ENCODE data around the gene SEC61B.

SEC61B gene

GRCh38 chr9:99221621-99222415, at the start of gene SEC61B, which contains the start of gene ALG2:
Gene SEC61B, plus strand, starts transcription at chr9:99222282. Its CDS starts 82 bp downstream, at chr9:99222364.
Gene ALG2, minus strand, starts transcription at chr9:99221942. Its CDS starts 48 bp downstream, at chr9:99221894.
- peak; percentile 81 to 85 for DNase-seq (ENCODE audit: low read depth in 1 of 2, low spot score in 1 of 2)

- no peak for DNase-seq (ENCODE audit: low read depth in 1 of 2, low spot score in 1 of 2)
Measured at GRCh38 chr9:99173570-99174504, 48.2 kb upstream of the SEC61B start.

- DNase-seq (ENCODE audit: low read depth in 1 of 2, low spot score in 1 of 2) = no peak
Measured at GRCh38 chr9:99176527-99177013, 45.5 kb upstream of the SEC61B start.

GRCh38 chr9:99177576-99178366, 44.3 kb upstream of the SEC61B start:
- DNase-seq (ENCODE audit: low read depth in 1 of 2, low spot score in 1 of 2) = no peak

- DNase-seq (ENCODE audit: low read depth in 1 of 2, low spot score in 1 of 2) = no peak
Measured at GRCh38 chr9:99178912-99179872, 42.9 kb upstream of the SEC61B start.

- DNase-seq (ENCODE audit: low read depth in 1 of 2, low spot score in 1 of 2) = no peak
Measured at GRCh38 chr9:99180199-99180598, 41.9 kb upstream of the SEC61B start.

- no peak for DNase-seq (ENCODE audit: low read depth in 1 of 2, low spot score in 1 of 2)
Measured at GRCh38 chr9:99180662-99181061, 41.4 kb upstream of the SEC61B start.

- DNase-seq (ENCODE audit: low read depth in 1 of 2, low spot score in 1 of 2) = no peak
Measured at GRCh38 chr9:99181206-99181605, 40.9 kb upstream of the SEC61B start.

- no peak for DNase-seq (ENCODE audit: low read depth in 1 of 2, low spot score in 1 of 2)
Measured at GRCh38 chr9:99181621-99182020, 40.5 kb upstream of the SEC61B start.

- DNase-seq (ENCODE audit: low read depth in 1 of 2, low spot score in 1 of 2) = no peak
Measured at GRCh38 chr9:99182356-99182755, 39.7 kb upstream of the SEC61B start.

GRCh38 chr9:99183616-99184015, 38.5 kb upstream of the SEC61B start:
- DNase-seq (ENCODE audit: low read depth in 1 of 2, low spot score in 1 of 2) = no peak

- DNase-seq (ENCODE audit: low read depth in 1 of 2, low spot score in 1 of 2) = no peak
Measured at GRCh38 chr9:99184110-99184474, 38.0 kb upstream of the SEC61B start.

- peak; percentile 41 to 52 for DNase-seq (ENCODE audit: low read depth in 1 of 2, low spot score in 1 of 2)
Measured at GRCh38 chr9:99184475-99185347, 37.4 kb upstream of the SEC61B start.

- no peak for DNase-seq (ENCODE audit: low read depth in 1 of 2, low spot score in 1 of 2)
Measured at GRCh38 chr9:99185348-99185632, 36.8 kb upstream of the SEC61B start.

- no peak for DNase-seq (ENCODE audit: low read depth in 1 of 2, low spot score in 1 of 2)
Measured at GRCh38 chr9:99185934-99186333, 36.1 kb upstream of the SEC61B start.

- DNase-seq (ENCODE audit: low read depth in 1 of 2, low spot score in 1 of 2) = no peak
Measured at GRCh38 chr9:99187311-99187710, 34.8 kb upstream of the SEC61B start.

- no peak for DNase-seq (ENCODE audit: low read depth in 1 of 2, low spot score in 1 of 2)
Measured at GRCh38 chr9:99189186-99189585, 32.9 kb upstream of the SEC61B start.

GRCh38 chr9:99189887-99190596, 32.0 kb upstream of the SEC61B start:
- no peak for DNase-seq (ENCODE audit: low read depth in 1 of 2, low spot score in 1 of 2)

Measured in stimulated activated CD4-positive, alpha-beta T cell treated with anti-CD3 and anti-CD28 coated beads, Interleukin-15, amount 100 ng/mL, for 1 hour (primary cell).